Measurements from ENCODE around the gene KCTD19. TPM values are rescaled to one million over a fixed set of nuclear protein-coding genes. Genes with fewer than 3 reads are reported as not detected.
"Not testable (repeated sequence)": the region's sequence is repeated elsewhere in the genome, so short reads cannot be mapped to it uniquely, and the experiment has no call there.

KCTD19 gene
- polyA plus RNA-seq (2013), result 1.4 TPM

GRCh38 chr16:67326472-67327309 lies at the start of gene KCTD19, which contains the start of gene LRRC36:
Gene KCTD19, minus strand, starts transcription at chr16:67326741. Its CDS starts 34 bp downstream, at chr16:67326707.
Gene LRRC36, plus strand, starts transcription at chr16:67326815. Its CDS starts 48 bp downstream, at chr16:67326863.
- Histone ChIP-seq H3K27ac (ENCODE audit: insufficient read depth in 1 of 2, low read depth in 1 of 2, low read length in 2 of 2, poor library complexity in 1 of 2, severe bottlenecking in 2 of 2) (peak within 1 kb of the TSS in 1 of 2 experiments; percentile 41), H3K36me3 (ENCODE audit: control insufficient read depth in 4 of 4, insufficient read depth in 4 of 4, low read length in 3 of 4) (no peaks in the 10 kb centered on the region), H3K4me3 (ENCODE audit: control insufficient read depth in 1 of 7, extremely low read depth in 1 of 7, insufficient read depth in 4 of 7, low read depth in 2 of 7, low read length in 6 of 7) (peak within 1 kb of the TSS; percentile 43 to 88 (median 68)), H3K4me1 (ENCODE audit: control extremely low read depth in 1 of 4, control insufficient read depth in 4 of 4, insufficient read depth in 4 of 4, low read length in 3 of 4) (peaks cover 0 to 19% (median 11%) of the 10 kb centered on the region in 4 experiments), H3K9me3 (ENCODE audit: control extremely low read depth in 1 of 5, control insufficient read depth in 4 of 5, insufficient read depth in 2 of 5, low read depth in 1 of 5, low read length in 4 of 5) (no peaks in the 10 kb centered on the region), H3K27me3 (replicated peaks in 2 of 5; ENCODE audit: control insufficient read depth in 4 of 5, insufficient read depth in 5 of 5, low read length in 4 of 5) (no peaks in the 10 kb centered on the region)
- 11% methylated on average over 43 of the region's 61 CpGs for WGBS (ENCODE audit: insufficient coverage)
- ChIA-PET CTCF (interaction anchor here (0.8 to 2.4 kb wide), 19 partner anchors 9 to 94 kb away, joined by 3 to 8 read pairs (median 4); no protein-coding TSS in a partner anchor), POLR2A (no interaction called here)
- peak; percentile 78 to 80 (median 78) for DNase-seq

GRCh38 chr16:67376012-67376411 lies 49.5 kb upstream of the KCTD19 start:
- H3K9me3 ChIP-seq (ENCODE audit: control extremely low read depth in 1 of 5, control insufficient read depth in 4 of 5, insufficient read depth in 2 of 5, low read depth in 1 of 5, low read length in 4 of 5); H3K4me3 ChIP-seq (ENCODE audit: control insufficient read depth in 1 of 7, extremely low read depth in 1 of 7, insufficient read depth in 4 of 7, low read depth in 2 of 7, low read length in 6 of 7); H3K27ac ChIP-seq (ENCODE audit: insufficient read depth in 1 of 2, low read depth in 1 of 2, low read length in 2 of 2, poor library complexity in 1 of 2, severe bottlenecking in 2 of 2); DNase-seq; H3K27me3 ChIP-seq (replicated peaks in 2 of 5; ENCODE audit: control insufficient read depth in 4 of 5, insufficient read depth in 5 of 5, low read length in 4 of 5); POLR2A ChIA-PET; H3K36me3 ChIP-seq (ENCODE audit: control insufficient read depth in 4 of 4, insufficient read depth in 4 of 4, low read length in 3 of 4); H3K4me1 ChIP-seq (ENCODE audit: control extremely low read depth in 1 of 4, control insufficient read depth in 4 of 4, insufficient read depth in 4 of 4, low read length in 3 of 4): not testable (repeated sequence)
- CTCF ChIA-PET, result interaction anchor here (1.1 kb wide), 1 partner anchor 40 kb away, joined by 3 read pairs; the partner anchor contains the start of gene ZDHHC1
- 98% methylated on average over 7 of the region's 11 CpGs for WGBS (ENCODE audit: insufficient coverage)

- DNase-seq, result peak in 2 of 3 donors; percentile 57 to 65
- no peaks in the 10 kb centered on the region for H3K4me1 ChIP-seq (ENCODE audit: control extremely low read depth in 1 of 4, control insufficient read depth in 4 of 4, insufficient read depth in 4 of 4, low read length in 3 of 4)
- no peak overlapping the region for H3K4me3 ChIP-seq (ENCODE audit: control insufficient read depth in 1 of 7, extremely low read depth in 1 of 7, insufficient read depth in 4 of 7, low read depth in 2 of 7, low read length in 6 of 7)
- no peaks in the 10 kb centered on the region for H3K9me3 ChIP-seq (ENCODE audit: control extremely low read depth in 1 of 5, control insufficient read depth in 4 of 5, insufficient read depth in 2 of 5, low read depth in 1 of 5, low read length in 4 of 5)
- ChIA-PET POLR2A (no interaction called here), CTCF (interaction anchor here (0.8 to 2.5 kb wide), 11 partner anchors 9 to 112 kb away, joined by 3 to 14 read pairs (median 3); no protein-coding TSS in a partner anchor)
- H3K36me3 ChIP-seq (ENCODE audit: control insufficient read depth in 4 of 4, insufficient read depth in 4 of 4, low read length in 3 of 4), result no peaks in the 10 kb centered on the region
- no peak overlapping the region for H3K27ac ChIP-seq (ENCODE audit: insufficient read depth in 1 of 2, low read depth in 1 of 2, low read length in 2 of 2, poor library complexity in 1 of 2, severe bottlenecking in 2 of 2)
- H3K27me3 ChIP-seq (replicated peaks in 2 of 5; ENCODE audit: control insufficient read depth in 4 of 5, insufficient read depth in 5 of 5, low read length in 4 of 5), result peaks cover 0 to 3% (median 0%) of the 10 kb centered on the region in 5 experiments
Measured at GRCh38 chr16:67372664-67373063, 46.1 kb upstream of the KCTD19 start.

- Histone ChIP-seq H3K27me3 (replicated peaks in 2 of 5; ENCODE audit: control insufficient read depth in 4 of 5, insufficient read depth in 5 of 5, low read length in 4 of 5) (peaks cover 0 to 3% (median 0%) of the 10 kb centered on the region in 5 experiments), H3K27ac (ENCODE audit: insufficient read depth in 1 of 2, low read depth in 1 of 2, low read length in 2 of 2, poor library complexity in 1 of 2, severe bottlenecking in 2 of 2) (no peak overlapping the region), H3K4me1 (ENCODE audit: control extremely low read depth in 1 of 4, control insufficient read depth in 4 of 4, insufficient read depth in 4 of 4, low read length in 3 of 4) (peaks cover 3 to 8% (median 5%) of the 10 kb centered on the region in 4 experiments), H3K4me3 (ENCODE audit: control insufficient read depth in 1 of 7, extremely low read depth in 1 of 7, insufficient read depth in 4 of 7, low read depth in 2 of 7, low read length in 6 of 7) (no peak overlapping the region), H3K36me3 (ENCODE audit: control insufficient read depth in 4 of 4, insufficient read depth in 4 of 4, low read length in 3 of 4) (no peaks in the 10 kb centered on the region), H3K9me3 (ENCODE audit: control extremely low read depth in 1 of 5, control insufficient read depth in 4 of 5, insufficient read depth in 2 of 5, low read depth in 1 of 5, low read length in 4 of 5) (no peaks in the 10 kb centered on the region)
- ChIA-PET POLR2A (no interaction called here), CTCF (interaction anchor here (0.8 to 2.1 kb wide), 6 partner anchors 13 to 58 kb away, joined by 3 to 8 read pairs (median 4); partner anchors contain the start of gene TPPP3)
- 100% methylated on average over 4 of the region's 4 CpGs for WGBS (ENCODE audit: insufficient coverage)
- DNase-seq, result no peak
Measured at GRCh38 chr16:67370661-67371060, 44.1 kb upstream of the KCTD19 start.

- CTCF ChIA-PET, result interaction anchor here (1.6 to 2.7 kb wide), 3 partner anchors 11 to 35 kb away, joined by 4 to 12 read pairs (median 7); no protein-coding TSS in a partner anchor
Measured at GRCh38 chr16:67364600-67365235, 38.2 kb upstream of the KCTD19 start.

GRCh38 chr16:67361038-67361437 lies 34.5 kb upstream of the KCTD19 start:
- CTCF ChIA-PET, result interaction anchor here (2.8 kb wide), 1 partner anchor 18 kb away, joined by 8 read pairs; no protein-coding TSS in a partner anchor
- DNase-seq, result no peak
- Histone ChIP-seq H3K36me3 (ENCODE audit: control insufficient read depth in 4 of 4, insufficient read depth in 4 of 4, low read length in 3 of 4) (no peaks in the 10 kb centered on the region), H3K27ac (ENCODE audit: insufficient read depth in 1 of 2, low read depth in 1 of 2, low read length in 2 of 2, poor library complexity in 1 of 2, severe bottlenecking in 2 of 2) (no peak overlapping the region), H3K27me3 (replicated peaks in 2 of 5; ENCODE audit: control insufficient read depth in 4 of 5, insufficient read depth in 5 of 5, low read length in 4 of 5) (no peaks in the 10 kb centered on the region), H3K4me1 (ENCODE audit: control extremely low read depth in 1 of 4, control insufficient read depth in 4 of 4, insufficient read depth in 4 of 4, low read length in 3 of 4) (peaks cover 17 to 30% (median 22%) of the 10 kb centered on the region in 4 experiments), H3K9me3 (ENCODE audit: control extremely low read depth in 1 of 5, control insufficient read depth in 4 of 5, insufficient read depth in 2 of 5, low read depth in 1 of 5, low read length in 4 of 5) (no peaks in the 10 kb centered on the region), H3K4me3 (ENCODE audit: control insufficient read depth in 1 of 7, extremely low read depth in 1 of 7, insufficient read depth in 4 of 7, low read depth in 2 of 7, low read length in 6 of 7) (no peak overlapping the region)
- POLR2A ChIA-PET, result no interaction called here
- WGBS (ENCODE audit: insufficient coverage), result no CpG with 5 or more reads among the region's 3 CpGs

More at GRCh38 chr16:67364600-67365235, 38.2 kb upstream of the KCTD19 start:
- Histone ChIP-seq H3K36me3 (ENCODE audit: control insufficient read depth in 4 of 4, insufficient read depth in 4 of 4, low read length in 3 of 4) (no peaks in the 10 kb centered on the region), H3K27ac (ENCODE audit: insufficient read depth in 1 of 2, low read depth in 1 of 2, low read length in 2 of 2, poor library complexity in 1 of 2, severe bottlenecking in 2 of 2) (peak overlapping the region; percentile 33 to 75), H3K9me3 (ENCODE audit: control extremely low read depth in 1 of 5, control insufficient read depth in 4 of 5, insufficient read depth in 2 of 5, low read depth in 1 of 5, low read length in 4 of 5) (no peaks in the 10 kb centered on the region), H3K4me1 (ENCODE audit: control extremely low read depth in 1 of 4, control insufficient read depth in 4 of 4, insufficient read depth in 4 of 4, low read length in 3 of 4) (peaks cover 15 to 24% (median 20%) of the 10 kb centered on the region in 4 experiments), H3K27me3 (replicated peaks in 2 of 5; ENCODE audit: control insufficient read depth in 4 of 5, insufficient read depth in 5 of 5, low read length in 4 of 5) (peaks cover 0 to 1% (median 0%) of the 10 kb centered on the region in 5 experiments), H3K4me3 (ENCODE audit: control insufficient read depth in 1 of 7, extremely low read depth in 1 of 7, insufficient read depth in 4 of 7, low read depth in 2 of 7, low read length in 6 of 7) (peak overlapping the region in 3 of 7 experiments; percentile 31 to 55 (median 31))
- POLR2A ChIA-PET, result no interaction called here
- DNase-seq, result peak; percentile 31 to 75 (median 64)
